ENCODE data around the gene DSP.

Gene DSP

DNA sequence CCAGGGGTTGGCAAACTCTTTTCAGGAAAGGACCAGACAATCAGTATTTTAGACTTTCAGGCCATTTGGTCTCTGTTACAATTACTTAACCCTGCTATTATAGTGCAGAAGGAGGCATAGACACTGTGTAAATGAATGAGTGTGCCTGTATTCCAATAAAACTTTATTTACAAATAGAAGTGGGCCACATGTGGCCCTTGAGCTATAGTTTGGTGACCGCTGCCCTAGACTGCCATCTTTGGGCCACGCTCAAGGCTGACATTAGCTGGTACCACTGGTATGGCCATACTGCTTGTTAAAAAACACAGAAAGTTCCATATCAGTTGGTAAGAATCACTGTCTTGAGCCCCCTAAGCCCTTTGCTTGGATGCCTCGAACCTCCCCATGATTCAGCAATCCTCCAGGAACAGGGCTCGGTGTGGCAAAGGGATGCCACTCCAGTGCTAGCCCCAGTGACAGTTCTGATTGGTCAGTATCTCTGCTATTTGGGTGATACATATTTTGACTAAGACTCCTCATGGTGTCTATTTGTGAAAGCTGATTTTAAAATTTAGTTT is 25.2 kb downstream of the DSP start:
- DNase-seq = no peak

- DNase-seq = no peak
Observed at GRCh38 chr6:7568021-7568420, 26.6 kb downstream of the DSP start.

GRCh38 chr6:7569082-7569481 is 27.6 kb downstream of the DSP start:
- no peak for DNase-seq

- no peak for DNase-seq
Observed at GRCh38 chr6:7572213-7572943, 30.9 kb downstream of the DSP start.

DNA sequence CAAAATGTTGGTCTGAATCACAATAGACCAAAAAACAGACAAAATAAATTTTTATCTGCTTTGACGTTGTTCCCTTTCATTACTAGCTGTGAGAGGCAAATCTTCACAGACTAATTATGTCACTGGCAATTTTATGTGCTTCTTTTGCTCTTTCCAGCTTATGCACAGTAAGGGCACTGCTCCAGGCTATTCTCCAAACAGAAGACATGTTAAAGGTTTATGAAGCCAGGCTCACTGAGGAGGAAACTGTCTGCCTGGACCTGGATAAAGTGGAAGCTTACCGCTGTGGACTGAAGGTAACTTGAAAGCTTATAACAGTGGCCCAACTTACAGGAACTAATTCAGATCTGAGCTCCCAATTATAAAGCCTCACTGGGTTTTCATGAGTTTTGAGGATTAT is 33.0 kb downstream of the DSP start:
- DNase-seq = no peak

DNA sequence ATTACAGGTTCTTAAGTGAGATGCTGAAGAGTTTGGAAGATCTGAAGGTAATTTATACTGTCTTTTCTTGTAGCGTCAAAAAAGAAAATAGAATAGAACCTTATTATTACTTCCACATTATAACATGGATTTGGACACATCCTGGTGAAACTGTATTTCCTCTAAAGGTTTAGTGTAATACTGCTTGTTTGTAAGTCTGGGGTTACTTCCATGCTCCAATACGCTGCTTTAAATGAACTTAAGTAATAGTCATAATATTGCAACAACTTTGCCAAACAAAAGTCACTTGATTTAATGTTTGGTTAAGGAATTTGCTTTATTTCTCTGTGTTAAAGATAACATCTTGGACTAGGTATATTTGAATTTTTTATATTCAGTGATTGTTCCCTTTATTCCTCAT is 37.0 kb downstream of the DSP start:
- DNase-seq = no peak

GRCh38 chr6:7578931-7579330 is 37.5 kb downstream of the DSP start:
- no peak for DNase-seq

GRCh38 chr6:7579851-7580250 is 38.4 kb downstream of the DSP start:
- DNase-seq = no peak

DNA sequence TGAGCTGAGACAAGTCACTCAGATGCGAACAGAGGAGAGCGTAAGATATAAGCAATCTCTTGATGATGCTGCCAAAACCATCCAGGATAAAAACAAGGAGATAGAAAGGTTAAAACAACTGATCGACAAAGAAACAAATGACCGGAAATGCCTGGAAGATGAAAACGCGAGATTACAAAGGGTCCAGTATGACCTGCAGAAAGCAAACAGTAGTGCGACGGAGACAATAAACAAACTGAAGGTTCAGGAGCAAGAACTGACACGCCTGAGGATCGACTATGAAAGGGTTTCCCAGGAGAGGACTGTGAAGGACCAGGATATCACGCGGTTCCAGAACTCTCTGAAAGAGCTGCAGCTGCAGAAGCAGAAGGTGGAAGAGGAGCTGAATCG is 39.1 kb downstream of the DSP start:
- no peak for DNase-seq

- DNase-seq = no peak
Observed at GRCh38 chr6:7580927-7581618, 39.6 kb downstream of the DSP start.

DNA sequence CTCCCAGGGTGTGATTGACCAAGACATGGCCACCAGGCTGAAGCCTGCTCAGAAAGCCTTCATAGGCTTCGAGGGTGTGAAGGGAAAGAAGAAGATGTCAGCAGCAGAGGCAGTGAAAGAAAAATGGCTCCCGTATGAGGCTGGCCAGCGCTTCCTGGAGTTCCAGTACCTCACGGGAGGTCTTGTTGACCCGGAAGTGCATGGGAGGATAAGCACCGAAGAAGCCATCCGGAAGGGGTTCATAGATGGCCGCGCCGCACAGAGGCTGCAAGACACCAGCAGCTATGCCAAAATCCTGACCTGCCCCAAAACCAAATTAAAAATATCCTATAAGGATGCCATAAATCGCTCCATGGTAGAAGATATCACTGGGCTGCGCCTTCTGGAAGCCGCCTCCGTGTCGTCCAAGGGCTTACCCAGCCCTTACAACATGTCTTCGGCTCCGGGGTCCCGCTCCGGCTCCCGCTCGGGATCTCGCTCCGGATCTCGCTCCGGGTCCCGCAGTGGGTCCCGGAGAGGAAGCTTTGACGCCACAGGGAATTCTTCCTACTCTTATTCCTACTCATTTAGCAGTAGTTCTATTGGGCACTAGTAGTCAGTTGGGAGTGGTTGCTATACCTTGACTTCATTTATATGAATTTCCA is 43.9 kb downstream of the DSP start:
- DNase-seq = no peak

DNA sequence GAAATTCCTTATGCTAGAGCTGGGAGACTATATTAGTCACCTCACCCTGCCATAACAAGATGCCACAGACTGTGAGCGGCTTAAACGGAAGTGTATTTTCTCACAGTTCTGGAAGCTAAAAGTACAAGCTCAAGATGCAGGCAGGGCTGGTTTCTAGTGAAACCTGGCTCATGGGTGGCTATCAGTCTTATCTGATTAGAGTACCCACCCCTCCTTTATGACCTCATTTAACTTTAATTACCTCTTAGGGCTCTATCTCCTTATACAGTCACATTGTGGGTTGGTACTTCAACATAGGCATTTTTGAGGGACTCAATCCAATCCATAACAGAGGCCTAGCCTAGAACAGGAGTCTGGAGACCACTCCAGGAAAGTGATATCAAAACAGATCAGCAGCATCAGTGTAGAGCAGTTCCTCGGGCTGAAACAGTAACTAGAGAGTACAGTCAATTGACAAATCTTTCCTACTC is 46.2 kb downstream of the DSP start:
- no peak for DNase-seq

DNA sequence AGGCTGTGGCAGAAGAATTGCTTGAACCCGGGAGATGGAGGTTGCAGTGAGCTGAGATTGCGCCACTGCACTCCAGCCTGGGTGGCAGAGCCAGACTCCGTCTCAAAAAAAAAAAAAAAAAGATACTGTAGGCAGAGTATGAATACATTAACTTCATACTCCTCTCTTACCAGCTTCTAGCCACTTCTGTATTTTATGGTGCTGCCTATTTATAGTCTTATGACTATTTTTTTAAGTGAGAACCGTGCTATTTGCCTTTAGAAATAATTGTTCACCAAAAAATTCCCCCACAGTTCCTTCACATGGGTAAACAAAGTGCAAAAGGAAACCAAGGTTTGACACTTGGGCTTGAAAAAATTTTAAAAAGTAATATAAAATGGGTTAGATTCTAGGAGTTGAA is 47.0 kb downstream of the DSP start:
- DNase-seq = no peak

DNA sequence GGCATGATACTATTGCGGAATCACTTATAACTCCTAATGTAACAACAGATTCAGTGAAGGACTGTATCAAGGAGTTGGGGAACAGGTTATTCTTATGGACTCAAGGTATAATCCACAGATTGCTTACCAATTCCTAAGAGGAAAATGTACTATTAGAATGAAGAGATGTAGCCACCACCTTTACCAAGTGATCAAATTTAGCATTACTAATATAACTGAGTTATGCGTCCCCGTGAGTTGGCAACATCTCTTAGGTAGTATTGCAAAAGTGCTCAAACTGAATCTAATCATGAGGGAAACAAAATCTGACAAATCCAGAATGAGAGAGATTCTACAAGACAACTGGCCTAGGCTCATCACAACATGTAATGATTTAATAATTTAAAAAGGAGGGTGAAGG is 47.8 kb downstream of the DSP start:
- DNase-seq = no peak

GRCh38 chr6:7589949-7590917 is 48.8 kb downstream of the DSP start, which contains the start of gene SNRNP48:
SNRNP48 (plus strand) TSS chr6:7590198; CDS start chr6:7590258, 60 bp downstream.
- DNase-seq = peak; percentile 93

DNA sequence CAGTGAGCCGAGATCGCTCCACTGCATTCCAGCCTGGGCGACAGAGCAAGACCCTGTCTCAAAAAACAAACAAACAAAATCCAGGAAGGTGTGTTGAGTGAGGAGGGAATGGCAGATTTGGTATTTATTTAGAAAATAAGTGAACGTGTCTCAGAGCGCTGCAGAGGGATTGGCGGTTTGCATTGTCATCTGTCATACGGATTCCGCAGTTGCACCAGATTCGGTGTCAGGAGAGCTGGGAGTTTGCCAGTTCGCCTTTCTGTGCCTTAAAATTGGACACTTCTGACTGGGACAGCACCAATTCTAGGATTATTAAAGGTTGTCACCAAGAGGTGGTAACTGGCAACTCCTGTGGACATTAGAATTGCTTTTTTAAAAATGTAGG is 49.4 kb downstream of the DSP start:
- DNase-seq = no peak

DNA sequence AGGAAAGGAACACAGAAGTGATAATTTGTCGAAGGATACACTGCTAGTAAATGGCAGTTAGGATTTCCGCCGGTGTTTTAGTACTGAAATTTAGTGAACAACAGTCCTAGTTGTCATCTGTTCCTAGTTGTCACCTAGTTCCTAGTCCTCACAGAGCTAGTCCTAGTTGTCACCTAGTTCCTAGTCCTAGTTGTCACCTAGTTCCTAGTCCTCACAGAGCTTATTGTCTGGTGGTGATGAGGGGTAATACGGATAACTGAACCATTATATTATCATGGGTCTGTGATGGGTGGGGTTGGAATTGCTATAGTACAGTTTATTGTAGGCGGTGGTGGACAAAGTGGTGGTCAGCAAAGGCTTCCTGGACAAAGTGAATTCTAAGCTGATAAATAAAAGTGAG is 50.3 kb downstream of the DSP start:
- DNase-seq = no peak

GRCh38 chr6:7593229-7593628 is 51.8 kb downstream of the DSP start:
- DNase-seq = no peak

GRCh38 chr6:7594579-7595125 is 53.2 kb downstream of the DSP start:
- DNase-seq = no peak

- DNase-seq = no peak
Observed at GRCh38 chr6:7604003-7604402, 62.5 kb downstream of the DSP start.

- no peak for DNase-seq
Observed at GRCh38 chr6:7604506-7604905, 63.0 kb downstream of the DSP start.
